Activated CD8-positive, alpha-beta memory T cell treated with anti-CD3 and anti-CD28 coated beads for 36 hours (primary cell): ENCODE data around the gene RNF208. TPM values are rescaled to one million over a fixed set of nuclear protein-coding genes. Genes with fewer than 3 reads are reported as not detected.

Experiments
- CTCF ChIA-PET: fragments of 350-600 bp; sonication (Branson Sonifier 250); formaldehyde crosslinking; loops from one replicate; lab custom pipeline; 2021; ENCODE audit warnings: antibody characterized with exemption; lab: Charles Lee
- POLR2A ChIA-PET: fragments of 350-600 bp; sonication (Branson Sonifier 250); formaldehyde crosslinking; loops from one replicate; lab custom pipeline; 2021; ENCODE audit warnings: antibody characterized with exemption; lab: Charles Lee
- total RNA-seq, 2 experiments: library from RNA; stranded (reverse); gene quantifications; one replicate each; pipeline ENCODE4 v1.2.3, GENCODE V29; 2021

The RNF208 gene
- total RNA-seq, 2 experiments from 2014 or later: 3.0 to 4.1 TPM

- POLR2A ChIA-PET: interaction anchor here (1.0 kb wide), 1 partner anchor 67 kb away, joined by 3 read pairs; no protein-coding TSS in a partner anchor
- CTCF ChIA-PET: interaction anchor here (0.8 to 1.5 kb wide), 2 partner anchors 38 to 105 kb away, joined by 3 read pairs; no protein-coding TSS in a partner anchor
These were observed 12.1 kb upstream of the RNF208 start for GRCh38 chr9:137234055-137234697.

- ChIA-PET POLR2A (no interaction called here), CTCF (no interaction called here)
These were observed 11.3 kb upstream of the RNF208 start for GRCh38 chr9:137233143-137233980.

GRCh38 chr9:137232510-137232909, 10.5 kb upstream of the RNF208 start:
- CTCF ChIA-PET: no interaction called here

DNA sequence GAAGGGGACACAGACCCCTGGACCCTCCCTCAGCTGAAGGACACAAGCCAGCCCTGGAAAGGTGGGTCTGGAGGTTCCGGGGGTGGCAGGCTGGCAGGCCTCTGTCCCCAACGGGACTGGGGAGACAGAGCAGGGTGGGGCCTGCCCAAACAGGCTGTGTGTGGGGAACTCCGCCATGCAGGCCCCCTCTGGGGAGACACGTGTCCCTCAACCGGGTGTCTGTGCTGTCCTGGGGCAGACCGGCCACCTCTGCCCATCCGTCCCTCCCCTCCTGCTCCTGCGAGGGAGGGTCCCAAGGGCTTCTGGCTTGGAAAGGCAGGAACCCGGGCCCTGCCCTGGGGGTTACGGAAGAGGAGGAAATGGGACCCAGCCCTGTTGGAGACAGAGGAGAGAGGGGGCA, 10.1 kb upstream of the RNF208 start:
- ChIA-PET POLR2A (no interaction called here), CTCF (no interaction called here)

More at GRCh38 chr9:137232510-137232909, 10.5 kb upstream of the RNF208 start:
- POLR2A ChIA-PET: no interaction called here

DNA sequence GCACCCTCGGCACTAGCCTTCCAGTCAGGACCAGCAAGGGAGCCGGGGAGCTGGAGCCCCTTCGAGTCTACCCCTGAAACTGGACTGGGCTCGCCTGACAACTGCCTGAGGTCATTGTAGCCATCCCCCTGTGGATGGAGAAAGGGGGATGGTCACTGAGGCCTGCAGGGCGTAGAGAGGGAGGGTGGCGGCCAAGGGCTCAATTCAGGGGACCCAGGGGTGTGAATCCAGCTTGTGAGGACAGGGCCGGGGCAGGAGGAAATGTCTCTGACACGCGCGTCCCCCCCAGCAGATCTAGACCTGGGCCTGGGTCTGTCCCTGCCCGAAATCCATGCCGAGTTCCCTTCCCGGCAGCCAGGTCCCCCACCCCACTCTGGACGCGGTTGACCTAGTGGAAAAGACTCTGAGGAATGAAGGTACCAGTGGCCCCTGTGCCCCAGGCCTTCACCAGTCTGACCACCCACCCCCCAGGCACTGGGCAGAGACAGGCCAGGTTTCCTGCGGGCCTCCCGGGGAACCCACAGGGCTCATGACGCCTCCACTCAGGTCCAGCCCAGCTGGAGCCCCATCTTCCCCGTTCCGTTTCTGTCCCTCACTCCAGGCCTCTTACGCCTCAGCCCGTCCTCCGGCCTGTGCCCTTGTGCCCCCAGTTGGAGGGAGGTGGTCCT, 9.5 kb upstream of the RNF208 start:
- ChIA-PET CTCF (interaction anchor here (0.6 to 1.2 kb wide), 2 partner anchors 43 to 108 kb away, joined by 4 read pairs; partner anchors contain the start of genes ANAPC2 and SSNA1), POLR2A (no interaction called here)

DNA sequence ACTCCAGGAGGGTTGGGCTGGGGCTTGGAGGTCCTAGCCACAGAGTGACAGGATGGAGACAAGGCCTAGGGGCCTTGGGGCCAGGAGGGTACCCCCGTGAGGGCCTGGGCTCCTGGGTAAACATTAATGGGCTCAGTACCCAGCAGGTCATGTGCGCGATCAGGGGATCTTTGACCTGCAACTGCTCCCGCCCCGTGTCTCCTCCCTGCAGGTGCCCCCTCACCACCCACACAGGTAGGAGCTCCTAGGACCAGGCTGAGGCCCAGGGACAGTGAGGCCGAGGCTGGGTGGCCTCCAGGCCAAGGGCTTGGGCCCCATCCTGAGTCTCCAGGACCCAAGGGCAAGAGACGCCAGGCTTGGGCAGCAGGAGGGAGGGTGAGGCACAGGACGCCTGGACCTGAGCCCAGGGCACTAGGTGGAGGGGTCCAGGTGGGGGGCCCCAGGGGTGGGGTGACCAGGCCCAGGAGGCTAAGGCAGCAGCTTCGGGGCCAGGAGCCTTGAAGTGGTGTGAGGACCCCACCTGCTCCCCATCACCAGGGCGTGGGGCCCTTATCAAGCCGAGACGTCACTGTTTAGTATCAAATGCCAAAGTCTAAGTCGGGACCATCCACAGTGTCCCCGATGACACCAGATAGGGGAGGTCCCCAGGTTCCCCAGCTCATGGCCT, 8.8 kb upstream of the RNF208 start, which contains the start of gene SLC34A3:
SLC34A3 (plus strand) TSS at position 197 of the 667 bp plus-strand sequence. CDS start 802 bp downstream, outside the sequence.
- CTCF ChIA-PET: interaction anchor here (1.2 kb wide), 1 partner anchor 42 kb away, joined by 4 read pairs; the partner anchor contains the start of genes ANAPC2 and SSNA1
- POLR2A ChIA-PET: no interaction called here

GRCh38 chr9:137229903-137230704, 8.1 kb upstream of the RNF208 start:
- POLR2A ChIA-PET: no interaction called here
- CTCF ChIA-PET: interaction anchor here (1.2 kb wide), 1 partner anchor 41 kb away, joined by 4 read pairs; the partner anchor contains the start of genes ANAPC2 and SSNA1

DNA sequence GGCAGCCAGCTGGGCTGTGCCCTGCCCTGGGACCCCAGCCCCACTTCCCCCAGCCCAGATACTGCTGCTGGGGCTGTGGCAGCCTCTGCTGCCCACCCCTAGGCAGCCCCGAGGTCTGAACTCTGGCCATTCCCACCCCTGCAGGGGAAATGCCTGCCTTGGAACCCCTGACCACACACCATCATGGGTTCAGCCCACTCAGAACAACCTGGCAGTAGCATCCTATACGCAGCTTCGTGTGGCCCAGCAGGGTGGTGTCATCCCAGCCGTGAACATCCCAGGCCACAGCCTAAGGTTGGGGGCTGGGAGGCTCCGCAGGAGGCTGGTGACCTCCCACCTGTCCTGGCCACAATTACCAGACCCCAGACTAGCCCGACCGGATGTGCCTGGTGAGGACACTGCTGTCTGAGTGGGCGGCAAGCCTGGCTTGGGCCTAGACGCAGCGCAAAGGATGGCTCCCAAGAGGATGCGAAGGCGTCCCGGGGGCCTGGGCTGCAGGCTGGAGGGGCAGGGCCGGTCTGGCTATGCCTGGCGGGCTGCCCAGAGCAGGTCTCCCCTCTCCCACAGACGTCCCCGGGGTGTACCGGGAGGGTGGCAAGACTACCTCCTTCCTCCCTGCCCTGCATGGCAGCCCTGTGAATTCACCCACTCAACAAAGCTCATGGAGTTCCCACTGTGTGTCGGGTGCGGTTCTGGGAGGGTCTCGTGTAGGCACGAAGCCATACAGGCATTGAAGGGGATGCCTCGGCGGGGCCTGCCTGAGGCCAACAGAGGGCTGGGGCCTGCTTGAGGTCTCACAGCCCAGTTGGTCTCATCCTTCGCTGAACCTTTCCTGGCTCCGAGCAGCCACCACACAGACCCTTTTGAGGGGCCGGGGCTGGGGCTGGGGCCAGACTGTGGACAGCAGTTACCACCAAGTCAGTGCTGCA, 7.2 kb upstream of the RNF208 start:
- ChIA-PET CTCF (interaction anchor here (2.3 to 2.7 kb wide), 2 partner anchors 41 to 115 kb away, joined by 14 to 16 read pairs; partner anchors contain the start of genes ANAPC2, DPP7 and SSNA1), POLR2A (no interaction called here)

DNA sequence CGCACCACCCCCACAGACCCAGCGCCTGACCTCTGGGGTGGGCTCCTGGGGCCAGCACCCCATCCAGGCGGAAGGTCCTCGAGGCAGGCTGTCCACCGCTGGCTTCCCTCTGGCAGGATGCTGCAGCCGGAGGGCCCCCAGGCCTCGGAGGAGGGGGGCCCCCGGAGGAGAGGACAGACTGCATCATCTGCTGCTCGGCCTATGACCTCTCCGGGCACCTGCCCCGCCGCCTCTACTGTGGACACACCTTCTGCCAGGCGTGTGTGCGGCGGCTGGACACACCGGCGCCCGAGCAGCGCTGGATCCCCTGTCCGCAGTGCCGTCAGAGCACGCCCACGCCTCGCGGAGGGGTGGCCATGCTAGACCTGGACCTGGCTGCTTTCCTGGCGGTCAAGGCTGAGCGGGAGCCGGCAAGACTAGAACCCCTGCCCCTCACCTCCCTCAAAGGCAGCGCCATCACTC, 6.5 kb upstream of the RNF208 start:
- CTCF ChIA-PET: interaction anchor here (1.4 to 7.0 kb wide), 7 partner anchors 8 to 137 kb away, joined by 3 to 49 read pairs (median 14); partner anchors contain the start of genes ANAPC2, DPP7, SSNA1 and TUBB4B
- POLR2A ChIA-PET: interaction anchor here (2.7 kb wide), 1 partner anchor 12 kb away, joined by 6 read pairs; the partner anchor contains the start of gene TUBB4B

GRCh38 chr9:137227853-137228505, 5.9 kb upstream of the RNF208 start:
- ChIA-PET POLR2A (interaction anchor here (0.6 to 2.7 kb wide), 2 partner anchors 13 to 108 kb away, joined by 3 to 6 read pairs; partner anchors contain the start of gene TUBB4B), CTCF (interaction anchor here (0.7 to 7.0 kb wide), 16 partner anchors 9 to 181 kb away, joined by 3 to 49 read pairs (median 6); partner anchors contain the start of genes ANAPC2, DPP7, NPDC1 and SSNA1)

DNA sequence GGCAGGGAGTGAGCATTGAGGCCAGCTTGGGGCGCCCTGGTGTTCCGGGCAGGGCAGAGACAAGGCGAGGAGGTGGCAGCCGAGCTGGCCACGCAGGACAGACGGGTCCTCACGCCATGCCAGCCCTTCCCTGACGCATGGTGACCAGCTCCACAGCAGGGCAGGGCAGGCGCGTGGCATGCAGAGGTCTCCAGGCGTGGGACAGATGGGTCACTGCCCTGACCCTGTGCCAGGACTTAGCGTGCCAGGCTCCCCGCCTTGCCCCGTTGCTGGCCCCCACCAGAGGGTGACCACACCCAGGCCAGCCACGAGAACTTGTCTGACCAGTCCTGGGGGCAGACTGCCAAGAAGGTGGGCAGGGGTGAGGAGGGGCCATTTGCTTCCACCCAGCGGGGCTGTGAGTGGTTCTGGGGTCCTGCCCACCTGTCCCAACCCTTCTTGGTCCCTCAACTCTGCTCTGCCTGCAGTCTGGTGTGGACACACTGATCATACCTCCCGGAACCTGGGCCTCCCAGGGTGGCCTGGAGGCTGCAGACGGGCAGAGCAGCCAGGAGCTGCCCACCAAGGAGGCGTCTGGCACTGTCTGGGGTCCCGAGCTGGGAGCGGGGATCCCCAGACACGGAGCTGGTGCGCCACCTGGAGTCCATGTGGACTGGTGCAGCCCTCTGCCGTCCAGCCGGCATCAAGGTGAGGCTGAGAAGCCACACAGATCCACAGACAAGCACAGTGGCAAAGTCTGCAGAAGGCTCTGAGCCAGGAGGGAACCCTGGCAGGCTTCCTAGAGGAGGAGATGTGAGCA, 5.2 kb upstream of the RNF208 start, which contains the start of gene RNF224:
RNF224 (plus strand) TSS at position 449 of the 799 bp plus-strand sequence. CDS start 834 bp downstream, outside the sequence.
- ChIA-PET CTCF (interaction anchor here (0.5 to 7.0 kb wide), 19 partner anchors 9 to 183 kb away, joined by 3 to 49 read pairs (median 5); partner anchors contain the start of genes ANAPC2, DPP7, NPDC1 and SSNA1), POLR2A (interaction anchor here (0.6 to 2.7 kb wide), 2 partner anchors 13 to 108 kb away, joined by 3 to 6 read pairs; partner anchors contain the start of gene TUBB4B)

GRCh38 chr9:137226338-137227053, 4.5 kb upstream of the RNF208 start:
- CTCF ChIA-PET: interaction anchor here (1.0 to 7.0 kb wide), 11 partner anchors 8 to 182 kb away, joined by 3 to 49 read pairs (median 7); partner anchors contain the start of genes ANAPC2, DPP7 and SSNA1
- POLR2A ChIA-PET: interaction anchor here (2.7 kb wide), 1 partner anchor 14 kb away, joined by 6 read pairs; the partner anchor contains the start of gene TUBB4B

DNA sequence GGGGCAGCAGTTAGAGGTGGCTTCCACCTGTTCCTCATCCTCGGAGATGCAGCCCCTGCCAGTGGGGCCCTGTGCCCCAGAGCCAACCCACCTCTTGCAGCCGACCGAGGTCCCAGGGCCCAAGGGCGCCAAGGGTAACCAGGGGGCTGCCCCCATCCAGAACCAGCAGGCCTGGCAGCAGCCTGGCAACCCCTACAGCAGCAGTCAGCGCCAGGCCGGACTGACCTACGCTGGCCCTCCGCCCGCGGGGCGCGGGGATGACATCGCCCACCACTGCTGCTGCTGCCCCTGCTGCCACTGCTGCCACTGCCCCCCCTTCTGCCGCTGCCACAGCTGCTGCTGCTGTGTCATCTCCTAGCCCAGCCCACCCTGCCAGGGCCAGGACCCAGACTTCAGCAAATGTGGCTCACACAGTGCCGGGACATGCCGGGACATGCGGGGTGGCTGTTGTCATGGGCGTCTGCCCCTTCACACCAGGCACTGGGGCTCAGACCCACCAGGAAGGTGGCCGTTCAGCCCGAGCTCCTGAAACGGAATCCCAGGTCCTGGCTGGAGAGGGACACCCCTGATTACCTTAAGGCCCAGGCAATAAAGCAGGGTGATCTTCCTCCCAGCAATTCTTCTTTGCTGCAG, 3.8 kb upstream of the RNF208 start:
- ChIA-PET POLR2A (interaction anchor here (2.7 kb wide), 1 partner anchor 15 kb away, joined by 6 read pairs; the partner anchor contains the start of gene TUBB4B), CTCF (interaction anchor here (0.5 to 7.0 kb wide), 7 partner anchors 11 to 158 kb away, joined by 3 to 49 read pairs (median 6); partner anchors contain the start of gene TUBB4B)
